Thyroid gland (tissue), 4 donors: ENCODE measurements around the gene KRTAP9-9.

ENCODE experiments used
- CTCF ChIP-seq, 6 experiments: fragments of 200-600 bp in 3 of 6; fragments of 450-650 bp in 3 of 6; sonication (generic) in 3 of 6; IDR thresholded peaks; one replicate each; pipeline ENCODE4 v1.5.1; 2016 to 2019; ENCODE audit warnings: antibody characterized with exemption in 6 of 6, mild to moderate bottlenecking in 2 of 6, inconsistent platforms in 1 of 6, moderate library complexity in 1 of 6
- POLR2A ChIP-seq, 2 donors: fragments of 450-650 bp; IDR thresholded peaks; one replicate each; pipeline ENCODE4 v1.6.1; 2017; ENCODE audit warnings: antibody characterized with exemption in 2 of 2, mild to moderate bottlenecking in 2 of 2, moderate library complexity in 1 of 2

GRCh38 chr17:41223821-41224220 lies 31.4 kb upstream of the KRTAP9-9 start:
- TF ChIP-seq CTCF (IDR thresholded peaks at IDR 0.05) (no peak), POLR2A (IDR thresholded peaks at IDR 0.05) (no peak)
